Activated CD8-positive, alpha-beta T cell treated with anti-CD3 and anti-CD28 coated beads for 36 hours (primary cell): ENCODE data around the gene CAPRIN1. TPM values are rescaled to one million over a fixed set of nuclear protein-coding genes. Genes with fewer than 3 reads are reported as not detected.
"Not testable (repeated sequence)": the region's sequence is repeated elsewhere in the genome, so short reads cannot be mapped to it uniquely, and the experiment has no call there.

Experiments used
- ATAC-seq: fragments of 200-7000 bp; cut with Tn5 transposase; one replicate; pipeline ENCODE4 v1.10.0; 2021; ENCODE audit warnings: mild to moderate bottlenecking, moderate library complexity
- CTCF ChIA-PET: fragments of 350-600 bp; sonication (Branson Sonifier 250); formaldehyde crosslinking; loops from one replicate; lab custom pipeline; 2021; ENCODE audit warnings: antibody characterized with exemption; lab: Charles Lee
- POLR2A ChIA-PET: fragments of 350-600 bp; sonication (Branson Sonifier 250); formaldehyde crosslinking; loops from one replicate; lab custom pipeline; 2021; ENCODE audit warnings: antibody characterized with exemption; lab: Charles Lee
- DNase-seq: peaks from one replicate; pipeline ENCODE4 v3.0.0-alpha.2; 2020
- H3K27ac Mint-ChIP-seq: one replicate; pipeline ENCODE4 v1.8.0; 2021; ENCODE audit warnings: mild to moderate bottlenecking, mixed read lengths
- H3K27me3 Mint-ChIP-seq: one replicate; pipeline ENCODE4 v1.8.0; 2021; ENCODE audit warnings: mixed read lengths
- H3K36me3 Mint-ChIP-seq: one replicate; pipeline ENCODE4 v1.8.0; 2021; ENCODE audit warnings: low read depth, mixed read lengths
- H3K4me1 Mint-ChIP-seq: one replicate; pipeline ENCODE4 v1.8.0; 2021; ENCODE audit warnings: low read depth, mixed read lengths
- H3K4me3 Mint-ChIP-seq: one replicate; pipeline ENCODE4 v1.8.0; 2021; ENCODE audit warnings: mild to moderate bottlenecking, moderate library complexity, mixed read lengths
- H3K9me3 Mint-ChIP-seq: one replicate; pipeline ENCODE4 v1.8.0; 2021; ENCODE audit warnings: mixed read lengths
- CTCF ChIP-seq: fragments of 200-600 bp; IDR thresholded peaks from one replicate; pipeline ENCODE4 v1.8.0; 2022; ENCODE audit warnings: antibody characterized with exemption, mild to moderate bottlenecking
- intact Hi-C: fragments of 100-400 bp; cut with micrococcal nuclease; formaldehyde crosslinking; loops from one replicate; pipeline ENCODE4 v1.10.0; 2022
- total RNA-seq, 2 experiments: library from RNA; stranded (reverse); gene quantifications; one replicate each; pipeline ENCODE4 v1.2.3, GENCODE V29; 2021

Gene CAPRIN1
- total RNA-seq, 2 experiments from 2014 or later: 297 to 328 TPM

GRCh38 chr11:34084637-34085036, 33.1 kb downstream of the CAPRIN1 start:
- no peak for TF ChIP-seq CTCF
- DNase-seq (no peak), ATAC-seq (no peak)
- Mint-ChIP-seq H3K4me3 (no peak overlapping the region), H3K36me3 (peaks cover 55% of the 10 kb centered on the region), H3K4me1 (peaks cover 12% of the 10 kb centered on the region), H3K27me3 (no peaks in the 10 kb centered on the region), H3K27ac (peak overlapping the region; percentile 41), H3K9me3 (no peaks in the 10 kb centered on the region)
- ChIA-PET POLR2A (interaction anchor here (1.1 to 2.3 kb wide), 3 partner anchors 10 to 21 kb away, joined by 3 to 11 read pairs (median 4); partner anchors contain the start of gene NAT10), CTCF (interaction anchor here (1.0 to 2.0 kb wide), 3 partner anchors 8 to 93 kb away, joined by 3 to 7 read pairs (median 4); partner anchors contain the start of gene NAT10)
- intact Hi-C loops: no loop called here

- H3K36me3 Mint-ChIP-seq: peaks cover 56% of the 10 kb centered on the region
- H3K4me1 Mint-ChIP-seq: peaks cover 8% of the 10 kb centered on the region
- ChIA-PET CTCF (interaction anchor here (1.5 to 2.0 kb wide), 3 partner anchors 9 to 25 kb away, joined by 3 to 7 read pairs (median 5); no protein-coding TSS in a partner anchor), POLR2A (interaction anchor here (0.5 to 1.6 kb wide), 2 partner anchors 17 to 69 kb away, joined by 3 to 5 read pairs; no protein-coding TSS in a partner anchor)
- TF ChIP-seq CTCF: no peak
- intact Hi-C loops: no loop called here
- no peak overlapping the region for H3K4me3 Mint-ChIP-seq
- ATAC-seq (peak; percentile 39), DNase-seq (no peak)
- H3K27me3 Mint-ChIP-seq: no peaks in the 10 kb centered on the region
- H3K9me3 Mint-ChIP-seq: no peaks in the 10 kb centered on the region
- H3K27ac Mint-ChIP-seq: peak overlapping the region; percentile 66
These were observed 35.2 kb downstream of the CAPRIN1 start for GRCh38 chr11:34086554-34087283.

GRCh38 chr11:34091825-34092224, 40.3 kb downstream of the CAPRIN1 start:
- ATAC-seq (no peak), DNase-seq (no peak)
- Mint-ChIP-seq H3K4me3 (no peak overlapping the region), H3K27me3 (no peaks in the 10 kb centered on the region), H3K9me3 (no peaks in the 10 kb centered on the region), H3K36me3 (peaks cover 48% of the 10 kb centered on the region), H3K4me1 (peaks cover 5% of the 10 kb centered on the region), H3K27ac (no peak overlapping the region)
- CTCF ChIA-PET: interaction anchor here (1.1 kb wide), 1 partner anchor 16 kb away, joined by 3 read pairs; no protein-coding TSS in a partner anchor
- TF ChIP-seq CTCF: no peak
- POLR2A ChIA-PET: no interaction called here
- intact Hi-C loops: no loop called here

- ATAC-seq, H3K4me1 Mint-ChIP-seq, H3K4me3 Mint-ChIP-seq, DNase-seq, H3K9me3 Mint-ChIP-seq, intact Hi-C loops, H3K27me3 Mint-ChIP-seq: not testable (repeated sequence)
- peak overlapping the region; percentile 64 for H3K27ac Mint-ChIP-seq
- CTCF ChIA-PET: interaction anchor here (0.9 to 1.4 kb wide), 3 partner anchors 12 to 19 kb away, joined by 3 to 4 read pairs (median 4); no protein-coding TSS in a partner anchor
- peaks cover 54% of the 10 kb centered on the region for H3K36me3 Mint-ChIP-seq
- POLR2A ChIA-PET: interaction anchor here (0.7 to 1.7 kb wide), 3 partner anchors 8 to 11 kb away, joined by 3 to 7 read pairs (median 4); partner anchors contain the start of gene NAT10
These were observed 43.4 kb downstream of the CAPRIN1 start for GRCh38 chr11:34094900-34095299.

- H3K27ac Mint-ChIP-seq: no peak overlapping the region
These were observed 47.3 kb downstream of the CAPRIN1 start for GRCh38 chr11:34098813-34099212.

More at GRCh38 chr11:34098813-34099212, 47.3 kb downstream of the CAPRIN1 start:
- intact Hi-C loops: no loop called here
- Mint-ChIP-seq H3K9me3 (no peaks in the 10 kb centered on the region), H3K4me3 (no peak overlapping the region), H3K27me3 (no peaks in the 10 kb centered on the region), H3K36me3 (peaks cover 34% of the 10 kb centered on the region), H3K4me1 (peaks cover 5% of the 10 kb centered on the region)
- no peak for DNase-seq
- no peak for ATAC-seq
- no peak for TF ChIP-seq CTCF
- CTCF ChIA-PET: interaction anchor here (0.7 to 2.0 kb wide), 3 partner anchors 9 to 102 kb away, joined by 3 to 5 read pairs (median 3); no protein-coding TSS in a partner anchor
- POLR2A ChIA-PET: interaction anchor here (2.1 kb wide), 1 partner anchor 13 kb away, joined by 4 read pairs; no protein-coding TSS in a partner anchor
